GM19452 (cell line): ENCODE measurements around the gene PARP8.
A peak's percentile ranks its signal among the peaks of the same experiment; 100 is the strongest.

Experiments
- ATAC-seq: cut with Tn5 transposase; IDR thresholded peaks from one replicate; pipeline ENCODE4 v1.9.1; 2021; ENCODE audit not compliant: unreplicated experiment

The PARP8 gene

DNA sequence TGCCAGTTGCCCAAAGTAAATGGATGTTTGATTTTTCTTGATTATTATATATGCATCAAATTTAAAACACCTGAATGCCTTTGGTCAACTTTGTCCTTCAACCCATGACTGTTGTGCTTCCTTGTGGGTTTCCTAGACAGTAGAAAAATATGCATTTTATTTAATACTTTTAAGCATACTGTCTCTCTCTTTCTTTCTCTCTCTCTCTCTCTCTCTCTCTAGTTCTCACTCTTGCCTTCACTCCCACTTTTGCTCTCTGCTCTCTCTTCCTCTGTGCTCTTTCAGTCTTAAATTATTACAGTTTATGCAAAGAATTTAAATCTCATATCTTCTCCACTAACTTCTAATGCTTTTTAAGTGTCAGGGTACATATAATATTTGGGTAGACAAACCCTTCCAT, 173.0 kb downstream of the PARP8 start:
- ATAC-seq, result no peak

GRCh38 chr5:50843091-50843490, 176.7 kb downstream of the PARP8 start:
- no peak for ATAC-seq

DNA sequence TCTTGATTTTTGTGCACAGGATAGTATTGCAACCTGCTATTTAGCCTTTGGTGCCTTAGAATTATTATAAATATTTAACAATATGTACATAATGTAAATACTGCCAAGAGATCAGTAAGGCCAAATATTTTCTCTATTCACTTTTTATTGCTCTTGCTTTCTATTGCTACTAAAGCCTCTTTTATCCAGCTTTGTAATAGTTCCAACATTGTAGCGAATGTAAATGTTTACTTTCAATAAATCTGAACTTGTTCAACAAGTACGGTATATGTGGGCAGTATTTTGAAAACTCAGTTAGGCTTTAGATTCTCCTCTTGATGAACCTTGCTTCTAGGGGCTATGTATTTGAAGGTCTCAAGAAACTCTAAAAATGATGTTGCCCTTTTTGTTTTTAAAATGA, 179.8 kb downstream of the PARP8 start:
- ATAC-seq, result no peak

DNA sequence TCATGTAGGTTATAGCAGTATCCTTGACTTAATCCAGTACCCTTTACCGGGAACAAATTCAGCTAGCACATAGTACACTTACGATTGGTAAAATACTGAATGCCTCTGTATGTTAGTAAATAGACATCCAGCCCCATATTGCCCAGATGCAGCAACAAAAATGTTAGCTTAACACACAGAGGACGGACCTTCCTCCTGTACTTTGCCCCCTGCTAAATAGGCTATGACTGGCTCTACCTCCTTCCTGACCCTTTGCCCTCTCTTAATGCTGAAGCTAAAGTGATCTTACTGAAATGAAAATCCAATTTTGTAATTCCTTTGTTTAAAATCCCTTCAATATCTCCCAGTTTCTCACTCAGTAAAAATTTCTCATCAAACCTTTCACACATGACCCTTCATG, 183.1 kb downstream of the PARP8 start:
- ATAC-seq, result no peak

DNA sequence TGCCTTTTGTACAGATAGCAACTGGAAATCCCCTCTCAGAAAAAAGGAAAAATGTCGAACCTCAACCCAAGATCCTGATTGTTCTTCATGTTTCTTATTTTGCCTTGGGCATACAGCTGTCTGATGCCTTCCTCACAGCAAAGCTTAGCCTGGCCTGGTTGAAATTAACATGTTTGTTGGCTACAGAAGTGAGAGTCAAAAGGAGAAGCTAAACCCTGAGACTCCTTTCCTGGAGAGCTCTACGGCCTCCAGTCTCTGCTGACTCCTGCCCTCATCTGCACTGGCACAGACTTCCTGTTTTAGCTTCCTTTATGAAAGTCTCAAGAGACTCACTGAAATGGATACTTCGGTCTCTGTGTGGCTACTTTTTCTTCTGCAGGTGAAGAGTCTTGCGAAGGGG, 186.7 kb downstream of the PARP8 start:
- peak; percentile 82 for ATAC-seq

DNA sequence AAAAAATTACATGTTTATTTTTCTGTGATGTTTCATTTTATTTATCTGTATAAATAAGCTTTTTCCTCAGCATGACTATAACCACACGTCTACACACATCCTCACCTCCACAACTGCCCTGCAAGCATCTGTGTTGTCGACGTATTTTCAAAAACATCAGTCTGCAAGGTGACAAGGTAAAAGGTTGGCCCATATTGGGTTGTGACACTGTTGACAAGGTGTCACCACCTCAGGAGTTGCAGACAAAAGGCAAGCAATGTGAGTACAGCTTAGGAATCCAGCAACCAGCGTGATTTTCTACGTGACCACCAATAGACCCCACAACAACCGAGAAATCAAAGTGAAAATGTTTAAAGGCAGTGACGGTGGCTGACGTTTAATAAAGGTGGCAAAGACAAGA, 187.6 kb downstream of the PARP8 start:
- ATAC-seq, result no peak

- ATAC-seq, result no peak
Observed at GRCh38 chr5:50855001-50855400, 188.6 kb downstream of the PARP8 start.

GRCh38 chr5:50856401-50857119, 190.1 kb downstream of the PARP8 start:
- peak; percentile 61 for ATAC-seq

DNA sequence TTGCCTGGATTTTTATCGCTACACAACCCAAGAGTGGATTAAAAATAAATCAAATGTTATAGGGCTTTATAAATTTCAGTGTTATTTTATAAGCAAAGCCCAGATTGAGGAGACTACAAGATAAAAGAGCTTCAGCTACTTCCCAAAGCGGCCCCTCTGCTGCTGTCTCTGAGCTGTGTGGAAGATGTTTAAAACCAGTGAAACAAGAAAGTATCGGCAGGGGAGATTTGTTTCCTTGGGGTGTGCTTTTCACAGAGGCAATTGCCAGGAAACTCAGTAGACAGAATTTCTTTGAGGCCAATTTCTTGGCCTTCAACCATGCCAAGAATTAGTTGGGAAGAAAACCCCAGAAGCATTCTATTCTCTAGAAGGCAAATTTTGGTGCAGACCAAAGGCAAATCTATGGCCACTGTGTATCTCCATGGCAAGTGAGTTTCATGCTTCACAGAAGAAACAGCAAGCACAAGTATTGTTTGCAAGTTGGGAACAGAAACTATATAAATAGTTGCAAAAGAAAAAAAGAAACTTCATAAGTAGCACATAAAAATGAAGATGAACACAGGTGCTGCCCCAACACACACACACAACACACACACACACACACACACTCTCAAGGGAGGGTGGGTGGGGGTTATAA, 197.2 kb downstream of the PARP8 start:
- no peak for ATAC-seq

GRCh38 chr5:50864466-50864865, 198.0 kb downstream of the PARP8 start:
- no peak for ATAC-seq

GRCh38 chr5:50866415-50866814, 200.0 kb downstream of the PARP8 start:
- no peak for ATAC-seq

DNA sequence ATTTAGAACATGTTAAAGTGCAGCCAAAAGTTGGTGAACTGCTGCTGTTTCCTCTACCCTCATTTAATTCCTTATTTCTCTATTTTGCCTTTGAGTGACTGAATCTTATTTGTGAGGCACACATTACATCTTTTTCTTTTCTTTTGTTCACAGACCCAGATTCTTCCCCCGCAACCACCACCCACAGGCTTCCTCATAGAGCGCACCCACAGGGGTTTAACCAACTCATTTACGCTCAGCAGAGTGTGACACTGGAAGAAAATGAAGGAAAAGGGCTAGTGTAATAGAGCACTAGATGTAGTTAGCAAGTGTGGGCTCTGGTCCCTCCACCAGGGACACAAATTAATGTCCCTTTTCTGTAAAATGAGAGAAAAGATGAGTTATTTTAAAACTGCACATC, 200.7 kb downstream of the PARP8 start:
- ATAC-seq, result no peak

GRCh38 chr5:50873595-50874277, 207.3 kb downstream of the PARP8 start:
- ATAC-seq, result no peak

DNA sequence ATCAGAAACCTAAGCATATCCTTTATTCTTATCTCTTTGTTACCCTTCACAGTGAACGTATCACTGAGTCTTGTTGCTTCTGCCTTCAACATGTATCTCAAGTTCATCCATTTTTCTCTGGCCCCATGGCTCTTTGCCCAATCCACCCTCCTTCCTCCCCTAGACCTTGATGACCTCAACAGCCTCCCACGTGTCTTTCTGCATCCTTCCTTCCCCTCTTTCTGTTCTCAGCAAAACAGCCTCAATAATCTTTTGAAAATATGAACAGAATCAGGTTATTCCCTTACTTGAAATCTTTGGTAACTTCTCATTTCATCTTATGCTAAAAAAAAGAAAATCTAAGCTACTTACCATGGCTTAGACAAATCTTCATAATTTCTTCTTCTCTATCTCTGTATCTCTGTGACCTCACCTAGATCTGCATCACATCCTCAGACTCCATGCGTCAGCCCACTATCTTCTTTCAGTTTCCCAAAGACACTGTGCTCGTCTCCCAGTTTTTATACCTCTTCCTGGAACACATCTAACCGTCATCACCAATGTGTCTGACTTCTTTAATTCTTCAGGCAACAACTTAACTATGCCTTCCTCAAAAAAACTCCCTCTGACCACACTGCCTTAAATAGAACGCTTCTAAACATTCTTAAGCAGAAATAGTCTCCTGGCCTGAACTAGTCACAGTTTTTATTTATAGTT, 208.0 kb downstream of the PARP8 start:
- no peak for ATAC-seq

DNA sequence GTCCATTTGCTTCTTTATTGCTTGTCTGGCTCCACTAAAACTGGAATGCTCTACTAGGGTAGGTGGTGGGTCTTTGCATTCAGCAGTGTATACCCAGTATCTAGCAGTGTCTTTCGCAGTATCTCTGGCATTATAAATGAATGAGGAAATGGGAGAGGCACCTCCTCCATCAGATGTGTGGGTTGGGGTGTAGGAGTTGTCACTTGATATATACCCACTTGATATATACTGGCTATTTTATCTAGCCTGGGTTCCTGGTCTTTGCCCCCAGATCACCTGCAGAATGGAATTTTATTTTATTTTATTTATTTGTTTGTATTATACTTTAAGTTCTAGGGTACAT, 208.5 kb downstream of the PARP8 start:
- ATAC-seq, result no peak

- no peak for ATAC-seq
Observed at GRCh38 chr5:50878470-50878869, 212.0 kb downstream of the PARP8 start.

- no peak for ATAC-seq
Observed at GRCh38 chr5:50881407-50881806, 215.0 kb downstream of the PARP8 start.

GRCh38 chr5:50886657-50887345, 220.4 kb downstream of the PARP8 start:
- ATAC-seq, result no peak

DNA sequence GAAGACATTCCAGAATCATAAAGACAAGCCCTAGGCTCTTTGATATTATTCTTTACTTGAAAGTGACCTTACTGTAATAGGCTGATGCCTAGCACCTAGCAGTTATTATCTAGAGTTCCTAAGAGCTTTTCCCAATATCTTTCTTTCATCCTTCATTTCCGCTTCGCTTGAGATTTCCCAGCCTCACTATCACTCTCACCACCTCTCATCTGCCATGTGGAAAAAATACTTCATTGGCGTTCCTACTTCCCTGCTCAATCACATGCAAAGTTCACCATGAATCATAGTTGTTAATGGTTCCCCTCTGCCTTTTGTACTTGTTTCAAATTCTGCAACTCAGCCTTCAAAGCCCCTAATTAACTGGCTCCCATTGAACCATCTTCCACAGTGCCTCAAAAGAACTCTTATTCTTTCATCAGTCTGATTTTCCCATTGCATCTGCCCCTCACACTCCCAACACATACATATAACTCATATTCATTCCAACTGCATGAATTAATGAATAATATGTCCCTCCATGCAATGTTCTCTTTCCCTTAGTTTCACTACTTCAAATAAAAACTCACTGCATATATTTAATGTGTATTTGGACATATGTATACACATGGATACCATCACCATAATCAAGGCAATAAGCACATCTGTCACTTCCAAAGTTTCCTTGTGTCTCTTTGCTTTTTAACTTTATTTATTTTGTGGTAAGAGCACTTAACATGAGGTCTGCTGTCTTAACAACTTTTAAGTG, 221.6 kb downstream of the PARP8 start:
- no peak for ATAC-seq

DNA sequence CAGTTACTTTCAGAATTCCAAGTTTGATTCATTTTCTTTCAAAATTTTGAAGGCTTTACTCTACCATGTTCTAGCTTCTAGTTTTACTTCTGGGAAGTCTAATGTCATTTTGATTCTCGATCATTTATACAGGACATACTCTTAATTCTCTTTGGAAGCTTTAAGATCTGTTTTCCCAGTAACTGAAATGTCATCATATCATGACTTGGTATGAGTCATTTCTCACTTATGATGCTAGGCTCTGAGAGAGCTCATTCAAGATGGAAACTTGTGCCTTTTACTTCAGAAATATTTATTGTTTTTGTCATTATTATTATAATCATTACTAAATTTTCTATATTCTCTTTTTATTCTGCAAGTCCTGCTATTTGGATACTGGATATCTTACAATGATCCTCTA, 222.3 kb downstream of the PARP8 start:
- no peak for ATAC-seq

DNA sequence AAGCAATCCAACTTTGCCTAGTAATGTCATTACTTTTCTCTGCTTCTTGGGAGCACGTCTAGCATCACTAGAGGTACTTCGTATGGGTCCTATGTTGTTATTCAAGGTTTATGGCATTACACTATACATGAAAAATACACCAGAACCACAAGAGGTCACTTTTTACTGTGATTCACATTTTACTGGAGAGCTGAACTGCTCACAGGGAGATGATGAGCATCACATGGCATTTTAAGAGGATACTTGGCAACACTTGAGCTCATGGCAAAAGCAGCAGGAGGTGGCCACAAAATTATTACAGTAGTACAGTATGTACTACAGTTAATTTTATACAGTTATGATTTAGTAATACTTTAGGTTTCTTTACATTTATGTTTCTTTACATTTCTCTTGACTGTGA, 223.4 kb downstream of the PARP8 start:
- ATAC-seq, result no peak
